Activated CD4-positive, alpha-beta T cell treated with anti-CD3 and anti-CD28 coated beads, Interleukin-2, amount 10 ng/mL, durations not matched to agents 7 days and 5 days (primary cell): ENCODE data around the gene CHRND. TPM values are rescaled to one million over a fixed set of nuclear protein-coding genes. Genes with fewer than 3 reads are reported as not detected.

Experiments
- CTCF ChIA-PET: fragments of 350-600 bp; sonication (Branson Sonifier 250); formaldehyde crosslinking; loops from one replicate; lab custom pipeline; 2021; ENCODE audit warnings: antibody characterized with exemption; lab: Charles Lee
- POLR2A ChIA-PET: fragments of 350-600 bp; sonication (Branson Sonifier 250); formaldehyde crosslinking; loops from one replicate; lab custom pipeline; 2021; ENCODE audit warnings: antibody characterized with exemption; lab: Charles Lee
- DNase-seq: peaks from one replicate; pipeline ENCODE4 v3.0.0-alpha.2; 2020
- H3K27ac Mint-ChIP-seq: one replicate; pipeline ENCODE4 v1.8.0; 2021; ENCODE audit warnings: mild to moderate bottlenecking, moderate library complexity, mixed read lengths
- H3K27me3 Mint-ChIP-seq: one replicate; pipeline ENCODE4 v1.8.0; 2021; ENCODE audit warnings: mixed read lengths
- H3K36me3 Mint-ChIP-seq: one replicate; pipeline ENCODE4 v1.8.0; 2021; ENCODE audit warnings: low read depth, mixed read lengths
- H3K4me1 Mint-ChIP-seq: one replicate; pipeline ENCODE4 v1.8.0; 2021; ENCODE audit warnings: mixed read lengths
- H3K4me3 Mint-ChIP-seq: one replicate; pipeline ENCODE4 v1.8.0; 2021; ENCODE audit warnings: mild to moderate bottlenecking, moderate library complexity, mixed read lengths
- H3K9me3 Mint-ChIP-seq: one replicate; pipeline ENCODE4 v1.8.0; 2021; ENCODE audit warnings: mixed read lengths
- total RNA-seq, 2 experiments: library from RNA; stranded (reverse); gene quantifications; one replicate each; pipeline ENCODE4 v1.2.3, GENCODE V29; 2021

CHRND gene
- total RNA-seq, result not detected

- Mint-ChIP-seq H3K9me3 (no peaks in the 10 kb centered on the region), H3K4me3 (no peak within 1 kb of the TSS), H3K27ac (peak within 1 kb of the TSS; percentile 19), H3K36me3 (no peaks in the 10 kb centered on the region), H3K27me3 (peaks cover 17% of the 10 kb centered on the region), H3K4me1 (peaks cover 20% of the 10 kb centered on the region)
- ChIA-PET CTCF (interaction anchor here (0.5 to 1.0 kb wide), 3 partner anchors 9 to 650 kb away, joined by 3 read pairs; no protein-coding TSS in a partner anchor), POLR2A (no interaction called here)
- no peak for DNase-seq
Observed at GRCh38 chr2:232525791-232526371, at the start of gene CHRND. Gene CHRND, plus strand, starts transcription at chr2:232526160. Its CDS starts 56 bp downstream, at chr2:232526216.

GRCh38 chr2:232476791-232477190 is 49.2 kb upstream of the CHRND start:
- DNase-seq, result no peak
- H3K9me3 Mint-ChIP-seq, result no peaks in the 10 kb centered on the region
- no peak overlapping the region for H3K4me3 Mint-ChIP-seq
- H3K27ac Mint-ChIP-seq, result no peak overlapping the region
- ChIA-PET POLR2A (no interaction called here), CTCF (interaction anchor here (0.6 kb wide), 1 partner anchor 321 kb away, joined by 3 read pairs; no protein-coding TSS in a partner anchor)
- peaks cover 12% of the 10 kb centered on the region for H3K27me3 Mint-ChIP-seq
- no peaks in the 10 kb centered on the region for H3K36me3 Mint-ChIP-seq
- no peaks in the 10 kb centered on the region for H3K4me1 Mint-ChIP-seq

- Mint-ChIP-seq H3K4me1 (no peaks in the 10 kb centered on the region), H3K9me3 (no peaks in the 10 kb centered on the region), H3K4me3 (no peak overlapping the region), H3K27ac (no peak overlapping the region), H3K36me3 (no peaks in the 10 kb centered on the region), H3K27me3 (peaks cover 3% of the 10 kb centered on the region)
- DNase-seq, result no peak
- POLR2A ChIA-PET, result no interaction called here
- CTCF ChIA-PET, result interaction anchor here (0.6 kb wide), 1 partner anchor 101 kb away, joined by 3 read pairs; no protein-coding TSS in a partner anchor
Observed at GRCh38 chr2:232477751-232478510, 48.0 kb upstream of the CHRND start.

- H3K4me1 Mint-ChIP-seq, result no peaks in the 10 kb centered on the region
- H3K9me3 Mint-ChIP-seq, result no peaks in the 10 kb centered on the region
- H3K4me3 Mint-ChIP-seq, result no peak overlapping the region
- ChIA-PET CTCF (no interaction called here), POLR2A (no interaction called here)
- DNase-seq, result no peak
- no peak overlapping the region for H3K27ac Mint-ChIP-seq
- H3K36me3 Mint-ChIP-seq, result no peaks in the 10 kb centered on the region
- H3K27me3 Mint-ChIP-seq, result no peaks in the 10 kb centered on the region
Observed at GRCh38 chr2:232478571-232479340, 47.2 kb upstream of the CHRND start.

- POLR2A ChIA-PET, result no interaction called here
- Mint-ChIP-seq H3K27ac (no peak overlapping the region), H3K9me3 (no peaks in the 10 kb centered on the region), H3K27me3 (peaks cover 3% of the 10 kb centered on the region), H3K4me1 (no peaks in the 10 kb centered on the region), H3K4me3 (no peak overlapping the region), H3K36me3 (no peaks in the 10 kb centered on the region)
- CTCF ChIA-PET, result no interaction called here
- no peak for DNase-seq
Observed at GRCh38 chr2:232479341-232480200, 46.4 kb upstream of the CHRND start.

GRCh38 chr2:232480201-232481190 is 45.5 kb upstream of the CHRND start:
- H3K27me3 Mint-ChIP-seq, result peaks cover 12% of the 10 kb centered on the region
- H3K9me3 Mint-ChIP-seq, result no peaks in the 10 kb centered on the region
- H3K36me3 Mint-ChIP-seq, result no peaks in the 10 kb centered on the region
- H3K4me3 Mint-ChIP-seq, result no peak overlapping the region
- POLR2A ChIA-PET, result no interaction called here
- peaks cover 4% of the 10 kb centered on the region for H3K4me1 Mint-ChIP-seq
- CTCF ChIA-PET, result no interaction called here
- no peak overlapping the region for H3K27ac Mint-ChIP-seq
- DNase-seq, result no peak

- Mint-ChIP-seq H3K9me3 (no peaks in the 10 kb centered on the region), H3K4me1 (peaks cover 4% of the 10 kb centered on the region), H3K4me3 (no peak overlapping the region), H3K36me3 (no peaks in the 10 kb centered on the region), H3K27ac (no peak overlapping the region), H3K27me3 (peaks cover 12% of the 10 kb centered on the region)
- ChIA-PET CTCF (no interaction called here), POLR2A (no interaction called here)
- DNase-seq, result no peak
Observed at GRCh38 chr2:232481322-232482140, 44.4 kb upstream of the CHRND start.

- peaks cover 7% of the 10 kb centered on the region for H3K4me1 Mint-ChIP-seq
- H3K9me3 Mint-ChIP-seq, result no peaks in the 10 kb centered on the region
- DNase-seq, result no peak
- no peak overlapping the region for H3K4me3 Mint-ChIP-seq
- no peaks in the 10 kb centered on the region for H3K36me3 Mint-ChIP-seq
- POLR2A ChIA-PET, result no interaction called here
- H3K27me3 Mint-ChIP-seq, result peaks cover 17% of the 10 kb centered on the region
- H3K27ac Mint-ChIP-seq, result no peak overlapping the region
- CTCF ChIA-PET, result no interaction called here
Observed at GRCh38 chr2:232482301-232483238, 43.4 kb upstream of the CHRND start.

GRCh38 chr2:232483311-232483922 is 42.5 kb upstream of the CHRND start:
- Mint-ChIP-seq H3K4me1 (peaks cover 7% of the 10 kb centered on the region), H3K9me3 (no peaks in the 10 kb centered on the region), H3K4me3 (no peak overlapping the region), H3K27me3 (peaks cover 22% of the 10 kb centered on the region), H3K36me3 (no peaks in the 10 kb centered on the region), H3K27ac (no peak overlapping the region)
- CTCF ChIA-PET, result no interaction called here
- no peak for DNase-seq
- POLR2A ChIA-PET, result no interaction called here
